IPS-11a (cell line): ENCODE data around the gene GDF9.

Experiments
- H3K4me3 ChIP-seq: one replicate; pipeline ENCODE4 v1.5.1; 2013; ENCODE audit warnings: low read depth, low read length, control low read depth

The GDF9 gene

GRCh38 chr5:132822650-132823480, 43.4 kb downstream of the GDF9 start:
- H3K4me3 ChIP-seq = peak overlapping the region; percentile 4

DNA sequence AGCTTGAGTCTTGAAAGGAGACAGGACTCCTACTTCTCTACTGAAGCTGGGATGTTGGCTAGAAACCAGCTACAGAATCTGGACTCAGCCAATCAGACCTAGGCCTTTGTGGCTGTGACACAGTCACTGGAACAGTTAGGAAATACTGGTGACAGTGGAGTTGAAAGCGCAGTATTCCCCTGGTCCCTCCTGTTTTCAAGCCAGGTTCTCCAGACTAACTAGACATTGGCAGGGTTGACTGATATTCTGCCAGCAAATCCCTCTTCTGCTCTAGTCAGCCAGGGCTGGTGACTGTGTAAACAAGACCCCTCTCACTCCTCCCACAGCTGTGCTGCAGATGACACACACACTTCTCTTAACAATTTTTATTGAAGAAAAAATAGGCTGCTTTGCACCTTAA, 44.5 kb downstream of the GDF9 start:
- no peak overlapping the region for H3K4me3 ChIP-seq

GRCh38 chr5:132821350-132821749, 44.9 kb downstream of the GDF9 start:
- no peak overlapping the region for H3K4me3 ChIP-seq

DNA sequence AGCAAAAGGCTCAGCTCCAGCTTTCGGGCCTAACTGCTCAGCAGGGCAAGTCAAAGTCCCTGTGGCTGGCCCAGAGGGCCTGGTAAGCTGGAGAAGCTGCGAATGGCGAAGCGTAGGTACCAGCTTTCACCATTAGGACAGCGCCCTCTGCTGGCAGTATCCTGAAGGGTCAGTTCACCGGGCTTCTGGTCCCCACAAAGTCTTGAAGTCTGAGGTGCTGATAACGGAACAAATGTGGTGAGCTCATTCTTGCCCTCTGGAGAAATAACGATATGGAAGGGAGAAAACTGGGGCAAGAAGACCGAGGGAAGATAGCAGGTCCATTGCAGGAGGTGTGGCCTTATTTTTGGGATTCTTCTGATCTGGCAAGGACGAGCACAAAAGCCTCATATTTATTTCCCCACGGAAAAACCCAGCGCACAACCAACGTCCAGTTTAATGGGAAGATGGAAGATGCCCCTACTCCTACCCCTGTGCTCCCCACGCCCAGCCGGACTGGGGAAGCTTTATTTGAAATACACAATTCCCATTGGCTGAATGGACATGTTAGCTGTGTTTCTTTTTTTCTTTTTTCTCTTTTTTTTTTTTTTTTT, 46.0 kb downstream of the GDF9 start:
- H3K4me3 ChIP-seq = no peak overlapping the region

DNA sequence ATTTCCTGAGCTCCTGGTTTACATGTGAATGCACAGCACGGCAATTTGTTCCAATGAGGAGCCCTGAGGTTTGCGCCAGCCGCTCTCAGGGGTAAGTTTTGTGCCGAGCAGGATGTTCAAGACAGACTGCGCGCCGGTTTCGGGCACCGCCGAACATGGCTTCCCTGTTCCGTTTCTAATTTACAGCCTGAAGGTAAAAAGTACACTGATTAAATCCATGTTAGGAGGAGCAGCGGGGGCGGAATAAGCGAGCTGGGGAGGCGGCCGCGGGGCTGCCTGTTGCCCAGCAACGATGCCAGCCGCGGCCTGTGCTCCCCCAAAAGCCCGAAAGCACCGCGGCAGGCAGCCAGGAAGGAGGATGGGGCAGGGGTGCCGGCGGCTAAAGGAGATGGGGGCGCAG, 46.8 kb downstream of the GDF9 start:
- H3K4me3 ChIP-seq = no peak overlapping the region

- no peak overlapping the region for H3K4me3 ChIP-seq
Observed at GRCh38 chr5:132817011-132817410, 49.3 kb downstream of the GDF9 start.

DNA sequence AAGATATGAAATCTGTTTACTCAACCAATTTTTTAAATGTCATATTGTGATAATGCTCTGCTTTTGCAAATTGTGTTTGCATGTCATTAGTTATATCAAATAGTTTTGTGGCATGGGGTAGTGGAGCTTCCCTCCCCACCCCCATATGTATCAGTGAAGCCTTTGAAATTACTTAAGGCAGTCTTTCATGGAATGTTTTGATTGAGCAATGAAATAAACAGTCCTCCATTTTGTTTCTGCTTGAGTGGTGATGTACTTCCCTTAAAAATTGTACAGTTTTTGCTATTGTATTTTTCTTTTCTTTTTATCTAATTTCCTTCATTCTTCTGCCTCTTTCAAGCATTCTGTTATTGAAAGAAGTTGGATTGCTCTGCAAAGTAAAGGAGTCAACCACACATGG, 49.7 kb downstream of the GDF9 start:
- H3K4me3 ChIP-seq = no peak overlapping the region

DNA sequence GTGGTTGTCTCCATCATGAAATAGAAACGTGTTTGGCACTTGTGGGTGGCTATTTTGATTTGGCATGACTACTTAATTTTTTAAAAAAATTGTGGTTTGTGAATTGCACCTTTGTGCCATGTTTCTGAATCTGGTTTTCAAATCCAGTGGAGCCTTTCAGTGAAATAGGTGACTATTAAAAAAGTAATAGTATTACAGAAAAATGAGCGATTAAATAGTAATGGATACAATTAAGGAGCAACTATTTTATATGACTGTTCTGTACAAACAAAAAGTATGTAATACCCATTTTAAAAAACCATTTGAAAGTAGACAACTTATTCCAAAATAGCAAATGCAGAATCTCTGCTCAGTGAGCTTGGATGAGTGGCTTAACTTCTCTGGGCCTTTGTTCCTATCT, 50.2 kb downstream of the GDF9 start:
- no peak overlapping the region for H3K4me3 ChIP-seq

- H3K4me3 ChIP-seq = no peak overlapping the region
Observed at GRCh38 chr5:132815454-132815853, 50.8 kb downstream of the GDF9 start.

DNA sequence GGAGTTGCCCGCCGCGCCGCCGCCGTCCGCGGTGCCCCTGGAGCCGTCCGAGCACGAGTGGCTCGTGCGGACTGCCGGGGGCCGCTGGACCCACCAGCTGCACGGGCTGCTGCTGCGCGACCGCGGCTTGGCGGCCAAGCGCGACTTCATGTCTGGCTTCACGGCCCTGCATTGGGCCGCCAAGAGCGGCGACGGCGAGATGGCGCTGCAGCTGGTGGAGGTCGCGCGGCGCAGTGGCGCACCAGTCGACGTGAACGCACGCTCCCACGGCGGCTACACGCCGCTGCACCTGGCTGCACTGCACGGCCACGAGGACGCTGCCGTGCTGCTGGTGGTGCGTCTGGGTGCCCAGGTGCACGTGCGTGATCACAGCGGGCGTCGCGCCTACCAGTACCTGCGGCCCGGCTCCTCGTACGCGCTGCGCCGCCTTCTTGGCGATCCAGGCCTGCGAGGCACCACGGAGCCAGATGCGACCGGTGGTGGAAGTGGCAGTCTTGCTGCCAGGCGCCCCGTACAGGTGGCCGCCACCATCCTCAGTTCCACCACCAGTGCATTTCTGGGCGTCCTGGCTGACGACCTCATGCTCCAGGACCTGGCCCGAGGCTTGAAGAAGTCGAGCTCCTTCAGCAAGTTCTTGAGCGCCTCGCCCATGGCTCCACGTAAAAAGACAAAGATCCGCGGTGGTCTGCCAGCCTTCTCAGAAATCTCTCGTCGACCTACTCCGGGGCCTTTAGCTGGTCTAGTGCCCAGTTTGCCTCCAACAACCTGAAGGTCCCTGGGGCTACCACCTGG, 51.6 kb downstream of the GDF9 start:
- H3K4me3 ChIP-seq = no peak overlapping the region

DNA sequence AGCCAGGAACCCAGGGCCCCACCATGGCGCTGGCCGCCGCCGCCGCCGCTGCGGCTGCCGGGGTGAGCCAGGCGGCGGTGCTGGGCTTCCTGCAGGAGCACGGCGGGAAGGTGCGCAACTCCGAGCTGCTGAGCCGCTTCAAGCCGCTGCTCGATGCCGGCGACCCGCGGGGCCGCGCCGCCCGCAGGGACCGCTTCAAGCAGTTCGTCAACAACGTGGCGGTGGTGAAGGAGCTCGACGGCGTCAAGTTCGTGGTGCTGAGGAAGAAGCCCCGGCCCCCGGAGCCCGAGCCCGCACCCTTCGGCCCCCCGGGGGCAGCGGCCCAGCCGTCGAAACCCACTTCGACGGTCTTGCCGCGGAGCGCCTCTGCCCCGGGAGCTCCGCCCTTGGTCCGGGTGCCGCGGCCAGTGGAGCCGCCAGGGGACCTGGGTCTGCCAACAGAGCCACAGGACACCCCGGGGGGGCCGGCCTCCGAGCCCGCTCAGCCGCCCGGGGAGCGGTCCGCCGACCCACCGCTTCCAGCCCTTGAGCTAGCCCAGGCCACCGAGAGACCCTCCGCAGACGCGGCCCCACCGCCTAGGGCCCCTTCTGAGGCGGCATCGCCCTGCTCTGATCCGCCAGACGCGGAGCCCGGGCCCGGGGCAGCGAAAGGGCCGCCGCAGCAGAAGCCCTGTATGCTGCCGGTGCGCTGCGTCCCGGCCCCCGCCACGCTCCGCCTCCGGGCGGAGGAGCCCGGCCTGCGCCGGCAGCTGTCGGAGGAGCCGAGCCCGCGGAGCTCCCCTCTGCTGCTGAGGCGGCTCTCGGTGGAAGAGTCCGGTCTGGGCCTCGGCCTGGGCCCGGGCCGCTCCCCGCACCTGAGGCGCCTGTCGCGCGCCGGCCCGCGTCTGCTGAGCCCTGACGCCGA, 52.4 kb downstream of the GDF9 start:
- no peak overlapping the region for H3K4me3 ChIP-seq

- H3K4me3 ChIP-seq = peak within 1 kb of the TSS; percentile 4
Observed at GRCh38 chr5:132812781-132813598, 53.3 kb downstream of the GDF9 start, which contains the start of gene SOWAHA. Gene SOWAHA (plus strand): TSS chr5:132813302. CDS start chr5:132813622, 320 bp downstream.

DNA sequence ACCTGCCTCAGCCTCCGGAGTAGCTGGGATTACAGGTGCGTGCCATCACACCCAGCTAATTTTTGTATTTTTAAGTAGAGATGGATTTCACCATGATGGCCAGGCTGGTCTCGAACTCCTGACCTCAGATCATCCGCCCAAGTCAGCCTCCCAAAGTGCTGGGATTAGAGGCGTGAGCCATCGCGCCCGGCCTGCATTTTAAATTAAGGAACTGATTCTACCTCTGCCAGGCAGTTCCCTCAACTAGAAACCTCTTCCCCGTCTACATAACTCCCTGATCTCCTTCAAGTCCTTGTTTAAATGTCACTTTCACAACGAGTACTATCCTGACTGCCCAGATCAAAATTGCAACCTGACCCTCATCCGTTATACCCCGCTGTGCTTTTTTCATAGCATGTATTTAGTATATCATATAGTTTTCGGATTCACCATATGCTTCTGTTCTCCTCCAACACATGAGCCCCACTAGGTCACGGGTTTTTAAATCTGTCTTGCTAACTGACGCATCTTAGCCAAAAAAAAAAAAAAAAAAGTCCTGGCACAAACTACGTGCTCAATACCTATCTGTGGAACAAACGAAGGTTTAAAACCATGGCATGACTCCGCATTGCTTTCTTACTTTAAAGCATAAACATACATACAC, 54.0 kb downstream of the GDF9 start:
- no peak overlapping the region for H3K4me3 ChIP-seq
